Measurements from ENCODE around the gene SF3B6.

- TF ChIP-seq CTCF (IDR thresholded peaks at IDR 0.05; ENCODE audit: low read length) (no peak), EZH2 (IDR thresholded peaks at IDR 0.05; ENCODE audit: borderline replicate concordance, low read length) (no peak)
Observed at GRCh38 chr2:24077535-24077877, 1.4 kb upstream of the SF3B6 start.

All from OCI-LY1 (cell line).